Ovary (tissue), 3 donors: ENCODE results near the gene ITPR1.

Experiments used
- EP300 ChIP-seq: sonication (generic); formaldehyde crosslinking; IDR thresholded peaks from one replicate; pipeline ENCODE4 v1.6.1; 2017; ENCODE audit warnings: antibody characterized with exemption
- POLR2A ChIP-seq: fragments of 450-650 bp; IDR thresholded peaks from one replicate; pipeline ENCODE4 v1.6.1; 2017; ENCODE audit warnings: antibody characterized with exemption, mild to moderate bottlenecking, moderate library complexity
- TF ChIP-seq, protein P1 (sequence below), 3 donors: fragments of 450-650 bp in 2 of 3; fragments of 200-600 bp in 1 of 3; IDR thresholded peaks; one replicate each; pipeline versions ENCODE4 v1.5.1 to v1.8.0; 2016 to 2022; ENCODE audit warnings: antibody characterized with exemption in 3 of 3, mild to moderate bottlenecking in 1 of 3
- donor health status: DM: no; HTN: no; CAD: no.

DNA sequence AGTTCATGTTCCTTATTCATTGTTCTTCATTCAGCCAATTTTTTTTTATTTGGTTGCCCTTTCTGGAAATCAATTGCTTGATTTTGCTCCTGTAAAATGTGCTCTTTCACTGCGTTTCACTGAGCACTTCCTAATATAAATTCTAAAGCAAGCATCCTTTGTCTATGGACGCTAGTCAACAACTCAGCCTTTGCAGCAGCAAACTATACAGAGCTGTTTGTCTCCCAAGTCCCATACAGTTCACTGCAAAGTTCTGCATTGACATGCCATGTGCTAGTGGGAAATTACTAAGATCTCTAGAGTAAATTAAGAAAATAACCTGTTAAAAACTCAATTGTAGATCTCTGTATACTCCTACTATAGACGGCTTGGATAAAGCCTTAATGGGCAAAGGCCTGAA is 356.0 kb downstream of the ITPR1 start:
- TF ChIP-seq, protein P1, sequence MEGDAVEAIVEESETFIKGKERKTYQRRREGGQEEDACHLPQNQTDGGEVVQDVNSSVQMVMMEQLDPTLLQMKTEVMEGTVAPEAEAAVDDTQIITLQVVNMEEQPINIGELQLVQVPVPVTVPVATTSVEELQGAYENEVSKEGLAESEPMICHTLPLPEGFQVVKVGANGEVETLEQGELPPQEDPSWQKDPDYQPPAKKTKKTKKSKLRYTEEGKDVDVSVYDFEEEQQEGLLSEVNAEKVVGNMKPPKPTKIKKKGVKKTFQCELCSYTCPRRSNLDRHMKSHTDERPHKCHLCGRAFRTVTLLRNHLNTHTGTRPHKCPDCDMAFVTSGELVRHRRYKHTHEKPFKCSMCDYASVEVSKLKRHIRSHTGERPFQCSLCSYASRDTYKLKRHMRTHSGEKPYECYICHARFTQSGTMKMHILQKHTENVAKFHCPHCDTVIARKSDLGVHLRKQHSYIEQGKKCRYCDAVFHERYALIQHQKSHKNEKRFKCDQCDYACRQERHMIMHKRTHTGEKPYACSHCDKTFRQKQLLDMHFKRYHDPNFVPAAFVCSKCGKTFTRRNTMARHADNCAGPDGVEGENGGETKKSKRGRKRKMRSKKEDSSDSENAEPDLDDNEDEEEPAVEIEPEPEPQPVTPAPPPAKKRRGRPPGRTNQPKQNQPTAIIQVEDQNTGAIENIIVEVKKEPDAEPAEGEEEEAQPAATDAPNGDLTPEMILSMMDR (IDR thresholded peaks at IDR 0.05), result no peak
- TF ChIP-seq EP300, result no peak
- TF ChIP-seq POLR2A, result no peak
